ENCODE measurements around the gene TMTC2.

TMTC2 gene

GRCh38 chr12:82942991-82943401 is 256.3 kb downstream of the TMTC2 start:
- H3K36me3 ChIP-seq (replicated peaks; ENCODE audit: low read depth, low read length) = no peaks in the 10 kb centered on the region
- no peaks in the 10 kb centered on the region for H3K4me1 ChIP-seq (ENCODE audit: low read length)
- H2AFZ ChIP-seq (ENCODE audit: low read depth, low read length) = no peak overlapping the region
- no peaks in the 10 kb centered on the region for H3K27me3 ChIP-seq (ENCODE audit: low read depth, low read length)
- no peaks in the 10 kb centered on the region for H3K9me3 ChIP-seq (ENCODE audit: insufficient read depth, low read length)
- H4K20me1 ChIP-seq (ENCODE audit: insufficient read depth, low read length) = no peaks in the 10 kb centered on the region
- H3K27ac ChIP-seq (ENCODE audit: low read length) = no peak overlapping the region
- H3K4me2 ChIP-seq (ENCODE audit: low read length) = no peak overlapping the region
- TF ChIP-seq EZH2phosphoT487 (IDR thresholded peaks at IDR 0.05; ENCODE audit: low read depth) = no peak
- TF ChIP-seq CTCF (IDR thresholded peaks at IDR 0.05; ENCODE audit: low read depth, low read length) = no peak
- no peaks in the 10 kb centered on the region for H3K79me2 ChIP-seq (ENCODE audit: low read length)
- no peak overlapping the region for H3K9ac ChIP-seq (ENCODE audit: low read length)
- no peak overlapping the region for H3K4me3 ChIP-seq (ENCODE audit: low read length)

- H3K79me2 ChIP-seq (ENCODE audit: low read length) = no peaks in the 10 kb centered on the region
- no peak overlapping the region for H3K9ac ChIP-seq (ENCODE audit: low read length)
- no peaks in the 10 kb centered on the region for H4K20me1 ChIP-seq (ENCODE audit: insufficient read depth, low read length)
- no peaks in the 10 kb centered on the region for H3K36me3 ChIP-seq (replicated peaks; ENCODE audit: low read depth, low read length)
- no peak overlapping the region for H3K4me2 ChIP-seq (ENCODE audit: low read length)
- H2AFZ ChIP-seq (ENCODE audit: low read depth, low read length) = no peak overlapping the region
- TF ChIP-seq EZH2phosphoT487 (IDR thresholded peaks at IDR 0.05; ENCODE audit: low read depth) = no peak
- no peak for TF ChIP-seq CTCF (IDR thresholded peaks at IDR 0.05; ENCODE audit: low read depth, low read length)
- H3K27ac ChIP-seq (ENCODE audit: low read length) = no peak overlapping the region
- H3K4me3 ChIP-seq (ENCODE audit: low read length) = no peak overlapping the region
- H3K27me3 ChIP-seq (ENCODE audit: low read depth, low read length) = no peaks in the 10 kb centered on the region
- peaks cover 4% of the 10 kb centered on the region; the same call in 1 of the 2 replicates for H3K4me1 ChIP-seq (ENCODE audit: low read length)
- H3K9me3 ChIP-seq (ENCODE audit: insufficient read depth, low read length) = no peaks in the 10 kb centered on the region
Observed at GRCh38 chr12:82948491-82948890, 261.8 kb downstream of the TMTC2 start.

- H4K20me1 ChIP-seq (ENCODE audit: insufficient read depth, low read length) = no peaks in the 10 kb centered on the region
- no peak overlapping the region for H3K27ac ChIP-seq (ENCODE audit: low read length)
- peaks cover 4% of the 10 kb centered on the region; the same call in 1 of the 2 replicates for H3K4me1 ChIP-seq (ENCODE audit: low read length)
- H3K79me2 ChIP-seq (ENCODE audit: low read length) = no peaks in the 10 kb centered on the region
- no peaks in the 10 kb centered on the region for H3K27me3 ChIP-seq (ENCODE audit: low read depth, low read length)
- H3K36me3 ChIP-seq (replicated peaks; ENCODE audit: low read depth, low read length) = no peaks in the 10 kb centered on the region
- no peak overlapping the region for H2AFZ ChIP-seq (ENCODE audit: low read depth, low read length)
- H3K4me3 ChIP-seq (ENCODE audit: low read length) = no peak overlapping the region
- TF ChIP-seq CTCF (IDR thresholded peaks at IDR 0.05; ENCODE audit: low read depth, low read length) = no peak
- TF ChIP-seq EZH2phosphoT487 (IDR thresholded peaks at IDR 0.05; ENCODE audit: low read depth) = no peak
- H3K9ac ChIP-seq (ENCODE audit: low read length) = no peak overlapping the region
- H3K4me2 ChIP-seq (ENCODE audit: low read length) = no peak overlapping the region
- H3K9me3 ChIP-seq (ENCODE audit: insufficient read depth, low read length) = no peaks in the 10 kb centered on the region
Observed at GRCh38 chr12:82950356-82950755, 263.6 kb downstream of the TMTC2 start.

- H3K27me3 ChIP-seq (ENCODE audit: low read depth, low read length) = no peaks in the 10 kb centered on the region
- no peak overlapping the region for H2AFZ ChIP-seq (ENCODE audit: low read depth, low read length)
- H4K20me1 ChIP-seq (ENCODE audit: insufficient read depth, low read length) = no peaks in the 10 kb centered on the region
- TF ChIP-seq EZH2phosphoT487 (IDR thresholded peaks at IDR 0.05; ENCODE audit: low read depth) (no peak), CTCF (IDR thresholded peaks at IDR 0.05; ENCODE audit: low read depth, low read length) (no peak)
- H3K9ac ChIP-seq (ENCODE audit: low read length) = no peak overlapping the region
- H3K4me1 ChIP-seq (ENCODE audit: low read length) = peaks cover 4% of the 10 kb centered on the region; the same call in 1 of the 2 replicates
- no peaks in the 10 kb centered on the region for H3K9me3 ChIP-seq (ENCODE audit: insufficient read depth, low read length)
- H3K4me3 ChIP-seq (ENCODE audit: low read length) = no peak overlapping the region
- H3K79me2 ChIP-seq (ENCODE audit: low read length) = no peaks in the 10 kb centered on the region
- peak overlapping the region; percentile 9; the same call in 1 of the 2 replicates for H3K4me2 ChIP-seq (ENCODE audit: low read length)
- no peaks in the 10 kb centered on the region for H3K36me3 ChIP-seq (replicated peaks; ENCODE audit: low read depth, low read length)
- no peak overlapping the region for H3K27ac ChIP-seq (ENCODE audit: low read length)
Observed at GRCh38 chr12:82952946-82953345, 266.2 kb downstream of the TMTC2 start.
